Measurements from ENCODE around the gene AK1. TPM values are rescaled to one million over a fixed set of nuclear protein-coding genes. Genes with fewer than 3 reads are reported as not detected.

The AK1 gene
- total RNA-seq, 4 donors from 2014 or later, result 14.2 to 35.6 (median 19.1) TPM

GRCh38 chr9:127873886-127874285 lies 3.6 kb downstream of the AK1 start:
- TF ChIP-seq CTCF (IDR thresholded peaks at IDR 0.05; ENCODE audit: low read depth), result no peak

GRCh38 chr9:127873223-127873691 lies 4.2 kb downstream of the AK1 start:
- TF ChIP-seq CTCF (IDR thresholded peaks at IDR 0.05; ENCODE audit: low read depth), result no peak

DNA sequence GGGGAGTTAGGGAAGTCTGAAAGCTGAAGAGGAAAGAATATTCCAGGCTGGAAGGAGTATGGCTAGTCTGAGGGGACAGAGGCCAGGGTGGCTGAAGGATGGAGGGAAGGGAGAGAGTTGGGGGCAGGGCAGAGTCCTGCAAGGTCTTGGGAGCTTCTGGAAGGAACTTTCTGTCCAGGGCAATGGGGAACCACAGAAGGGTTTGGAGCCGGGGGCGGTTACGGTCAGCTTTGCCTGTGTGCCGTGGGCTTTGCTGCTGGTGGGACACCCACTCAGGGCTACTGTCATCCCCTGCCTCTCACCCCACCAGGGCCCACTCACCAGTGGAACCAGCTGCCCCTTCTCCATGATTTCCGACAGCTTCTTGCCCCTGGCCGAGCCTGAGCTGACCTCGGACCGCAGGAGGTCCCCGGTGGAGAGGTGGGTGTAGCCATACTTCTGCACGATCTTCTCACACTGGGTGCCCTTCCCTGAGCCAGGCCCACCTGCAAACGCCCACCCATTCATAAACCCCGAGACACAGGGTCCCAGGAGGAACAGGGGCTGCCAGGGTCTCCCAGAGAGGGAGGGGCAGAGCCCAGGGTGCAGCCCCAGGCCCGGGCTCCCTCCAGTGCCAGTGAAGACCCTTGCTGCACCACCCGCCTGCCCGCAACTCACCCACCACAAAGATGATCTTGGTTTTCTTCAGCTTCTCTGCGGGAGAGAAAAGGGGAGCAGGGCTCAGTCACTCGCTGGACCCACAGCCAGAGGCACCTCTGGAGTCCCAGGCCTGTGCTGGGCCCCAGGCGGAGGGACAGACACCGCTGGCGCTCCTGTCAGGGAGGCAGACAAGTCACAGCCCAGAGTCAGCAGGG lies 4.9 kb downstream of the AK1 start:
- TF ChIP-seq CTCF (IDR thresholded peaks at IDR 0.05; ENCODE audit: low read depth), result no peak

DNA sequence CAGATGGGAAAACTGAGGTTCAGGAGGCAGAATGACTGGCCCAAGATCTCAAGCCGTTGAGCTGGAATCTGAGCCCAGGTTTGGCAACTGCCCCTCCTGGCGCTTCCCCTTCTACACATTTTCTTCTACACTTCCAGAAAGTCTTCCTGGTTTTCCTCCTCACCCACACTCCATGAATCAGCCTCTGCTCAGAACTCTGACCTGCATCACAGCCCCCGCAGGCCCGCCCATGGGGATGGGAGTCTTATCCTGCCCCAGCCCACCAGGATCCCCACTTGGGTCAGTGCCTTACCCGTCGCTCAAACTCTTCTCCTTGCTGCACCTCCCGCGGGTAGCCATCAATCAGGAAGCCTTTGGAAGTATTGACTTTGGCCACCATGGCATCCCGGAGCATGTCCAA lies 5.9 kb downstream of the AK1 start:
- no peak for TF ChIP-seq CTCF (IDR thresholded peaks at IDR 0.05; ENCODE audit: low read depth)

DNA sequence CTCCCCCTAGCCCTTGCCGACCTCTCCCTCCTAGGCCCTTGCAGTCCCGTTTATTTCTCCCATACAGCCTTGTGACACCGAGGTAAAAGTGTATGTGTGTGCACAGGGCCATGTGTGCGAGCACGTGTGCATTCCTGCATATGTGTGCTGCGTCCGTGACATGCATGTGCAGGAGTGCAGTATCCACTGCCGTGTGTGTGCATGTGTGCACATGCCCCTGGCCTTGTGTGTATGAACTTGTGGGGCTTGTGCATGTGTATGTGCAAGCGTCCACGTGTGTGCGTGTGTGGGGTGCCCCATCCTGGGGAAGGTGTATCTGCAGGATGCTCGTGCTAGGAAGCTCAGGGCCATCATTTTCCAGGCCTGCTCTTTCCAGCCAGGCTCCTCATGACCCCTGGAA lies 6.6 kb downstream of the AK1 start:
- TF ChIP-seq CTCF (IDR thresholded peaks at IDR 0.05; ENCODE audit: low read depth), result no peak

GRCh38 chr9:127869310-127870152 lies 7.9 kb downstream of the AK1 start:
- no peak for TF ChIP-seq CTCF (IDR thresholded peaks at IDR 0.05; ENCODE audit: low read depth)

Data from subcutaneous adipose tissue (tissue), 4 donors.